Activated CD4-positive, alpha-beta T cell treated with anti-CD3 and anti-CD28 coated beads, Interleukin-2, amount 10 ng/mL, durations not matched to agents 7 days and 5 days (primary cell): ENCODE data around the gene EIF1AD. TPM values are rescaled to one million over a fixed set of nuclear protein-coding genes. Genes with fewer than 3 reads are reported as not detected.

ENCODE experiments used
- CTCF ChIA-PET: fragments of 350-600 bp; sonication (Branson Sonifier 250); formaldehyde crosslinking; loops from one replicate; lab custom pipeline; 2021; ENCODE audit warnings: antibody characterized with exemption; lab: Charles Lee
- POLR2A ChIA-PET: fragments of 350-600 bp; sonication (Branson Sonifier 250); formaldehyde crosslinking; loops from one replicate; lab custom pipeline; 2021; ENCODE audit warnings: antibody characterized with exemption; lab: Charles Lee
- DNase-seq: peaks from one replicate; pipeline ENCODE4 v3.0.0-alpha.2; 2020
- H3K27ac Mint-ChIP-seq: one replicate; pipeline ENCODE4 v1.8.0; 2021; ENCODE audit warnings: mild to moderate bottlenecking, moderate library complexity, mixed read lengths
- H3K27me3 Mint-ChIP-seq: one replicate; pipeline ENCODE4 v1.8.0; 2021; ENCODE audit warnings: mixed read lengths
- H3K36me3 Mint-ChIP-seq: one replicate; pipeline ENCODE4 v1.8.0; 2021; ENCODE audit warnings: low read depth, mixed read lengths
- H3K4me1 Mint-ChIP-seq: one replicate; pipeline ENCODE4 v1.8.0; 2021; ENCODE audit warnings: mixed read lengths
- H3K4me3 Mint-ChIP-seq: one replicate; pipeline ENCODE4 v1.8.0; 2021; ENCODE audit warnings: mild to moderate bottlenecking, moderate library complexity, mixed read lengths
- H3K9me3 Mint-ChIP-seq: one replicate; pipeline ENCODE4 v1.8.0; 2021; ENCODE audit warnings: mixed read lengths
- total RNA-seq, 2 experiments: library from RNA; stranded (reverse); gene quantifications; one replicate each; pipeline ENCODE4 v1.2.3, GENCODE V29; 2021

The EIF1AD gene
- total RNA-seq, 2 experiments from 2014 or later = 50.4 to 54.4 TPM

DNA sequence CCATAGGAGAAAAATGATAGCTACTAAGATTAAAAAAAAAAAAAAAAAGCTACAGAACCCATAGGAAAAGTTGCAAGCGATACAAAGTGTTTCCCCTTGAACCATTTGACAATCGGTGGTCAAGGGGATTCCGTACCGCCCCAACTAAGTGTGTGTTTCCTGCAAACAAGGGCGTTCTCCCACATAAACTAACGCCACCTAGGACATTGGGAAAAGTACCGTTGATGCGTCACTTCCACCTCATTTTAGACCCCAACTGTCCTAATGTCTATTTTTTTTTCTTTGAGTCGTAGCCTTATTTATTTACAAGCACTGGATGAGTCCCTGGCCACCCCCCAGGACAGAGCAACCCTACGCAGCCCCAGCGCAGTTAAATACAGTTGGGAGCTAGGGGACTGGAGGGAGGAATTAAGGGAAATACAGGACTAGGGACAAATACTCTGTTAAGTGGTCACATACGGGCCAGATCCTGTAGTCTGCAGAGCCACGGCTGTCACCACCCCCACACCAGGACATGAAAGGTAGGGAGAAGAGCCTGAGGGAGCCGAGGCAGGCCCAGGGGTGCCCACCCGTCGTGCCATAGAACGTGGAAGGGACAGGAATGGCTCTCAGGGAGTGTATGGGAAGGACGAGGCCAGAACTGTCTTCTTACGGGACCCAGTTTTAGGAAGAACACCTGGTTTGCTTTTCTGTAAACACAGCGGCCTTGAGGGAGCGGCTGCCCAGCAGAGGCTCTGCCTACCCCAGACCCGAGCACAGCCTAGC is 19.0 kb downstream of the EIF1AD start:
- ChIA-PET POLR2A (no interaction called here), CTCF (interaction anchor here (1.4 to 3.0 kb wide), 2 partner anchors 98 to 203 kb away, joined by 5 to 15 read pairs; no protein-coding TSS in a partner anchor)
- H3K9me3 Mint-ChIP-seq = no peaks in the 10 kb centered on the region
- peaks cover 11% of the 10 kb centered on the region for H3K36me3 Mint-ChIP-seq
- H3K27me3 Mint-ChIP-seq = no peaks in the 10 kb centered on the region
- no peak for DNase-seq
- H3K4me1 Mint-ChIP-seq = no peaks in the 10 kb centered on the region
- no peak overlapping the region for H3K27ac Mint-ChIP-seq
- H3K4me3 Mint-ChIP-seq = no peak overlapping the region

DNA sequence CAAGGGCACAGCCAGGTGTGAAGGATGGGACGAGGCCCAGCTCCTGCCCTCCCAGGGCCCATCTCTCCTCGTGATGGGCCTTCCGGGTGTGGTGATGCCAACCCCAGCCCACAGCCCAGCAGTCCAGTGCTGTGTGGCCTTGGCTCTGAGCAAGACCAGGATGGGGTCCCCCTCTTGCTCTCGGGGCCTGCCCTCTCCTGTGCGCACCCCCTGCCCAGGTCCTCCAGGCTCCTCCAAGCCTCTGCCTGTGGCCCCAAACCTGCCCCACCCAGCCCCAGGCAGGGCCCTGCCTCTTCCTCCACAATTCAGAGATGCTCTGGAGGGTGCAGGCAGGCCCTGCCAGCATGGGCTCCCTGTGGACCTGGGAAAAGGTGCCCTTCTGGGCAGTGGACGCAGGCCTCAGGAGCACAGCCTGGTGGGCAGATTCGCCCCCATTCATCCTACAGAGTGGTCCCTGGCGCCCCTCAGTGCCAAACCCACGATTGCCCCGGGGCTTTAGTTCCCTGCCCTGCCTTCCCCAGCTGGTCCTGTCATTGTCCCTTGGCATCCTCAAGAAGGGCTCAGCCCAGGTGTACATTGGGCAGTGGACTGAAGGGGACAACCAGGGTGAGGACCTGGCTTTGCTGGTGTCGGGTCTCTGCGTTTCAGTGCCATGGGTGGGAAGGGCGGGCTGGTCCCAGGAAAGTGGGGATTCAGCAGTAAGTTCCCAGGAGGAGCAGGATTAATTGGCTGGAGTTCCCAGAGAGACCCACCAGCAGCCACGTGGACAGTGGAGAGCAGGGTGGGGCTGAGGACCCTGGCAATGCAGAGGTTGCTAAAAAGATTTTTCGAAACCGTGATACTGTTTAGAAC is 19.8 kb downstream of the EIF1AD start:
- Mint-ChIP-seq H3K4me1 (no peaks in the 10 kb centered on the region), H3K36me3 (peaks cover 15% of the 10 kb centered on the region), H3K4me3 (no peak overlapping the region), H3K9me3 (no peaks in the 10 kb centered on the region), H3K27ac (no peak overlapping the region), H3K27me3 (no peaks in the 10 kb centered on the region)
- no peak for DNase-seq
- ChIA-PET CTCF (interaction anchor here (0.9 to 1.4 kb wide), 2 partner anchors 94 to 97 kb away, joined by 4 to 5 read pairs; partner anchors contain the start of gene FIBP), POLR2A (no interaction called here)

DNA sequence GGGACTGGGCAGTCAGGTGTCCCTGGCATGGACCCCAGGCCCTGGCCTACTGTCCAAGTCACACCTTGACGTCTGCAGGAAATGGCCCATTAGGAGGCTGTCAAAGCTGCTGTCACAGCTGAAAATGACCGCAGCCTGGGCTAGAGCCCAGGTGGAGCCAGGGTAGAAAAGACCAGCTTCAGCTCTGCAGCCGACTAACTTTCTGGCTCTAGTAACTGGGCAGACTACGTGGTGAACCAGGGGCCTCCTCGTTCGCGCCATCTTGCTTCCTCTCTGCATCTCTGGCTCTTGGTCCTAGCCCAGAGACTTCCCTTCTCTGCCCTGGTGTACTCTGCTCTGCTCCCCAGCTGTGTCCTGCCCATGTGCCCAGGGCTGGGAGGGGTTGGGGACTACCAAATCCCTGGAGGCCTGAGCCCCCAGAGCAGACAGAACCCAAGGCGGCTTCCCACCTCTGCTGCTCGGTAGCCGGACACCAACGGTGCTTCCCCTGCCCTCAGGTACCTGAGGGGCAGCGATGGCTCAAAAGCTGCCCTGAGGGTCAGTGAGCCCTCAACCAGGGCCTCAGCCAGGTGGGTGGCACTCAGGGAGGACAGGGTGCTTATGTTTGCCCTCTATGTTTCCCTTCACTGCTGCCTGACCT is 20.7 kb downstream of the EIF1AD start:
- H3K4me1 Mint-ChIP-seq = no peaks in the 10 kb centered on the region
- no peak overlapping the region for H3K4me3 Mint-ChIP-seq
- H3K36me3 Mint-ChIP-seq = peaks cover 20% of the 10 kb centered on the region
- no peak for DNase-seq
- ChIA-PET CTCF (interaction anchor here (0.9 to 1.3 kb wide), 3 partner anchors 7 to 93 kb away, joined by 3 to 4 read pairs (median 4); partner anchors contain the start of gene FIBP), POLR2A (no interaction called here)
- no peak overlapping the region for H3K27ac Mint-ChIP-seq
- no peaks in the 10 kb centered on the region for H3K9me3 Mint-ChIP-seq
- H3K27me3 Mint-ChIP-seq = no peaks in the 10 kb centered on the region

DNA sequence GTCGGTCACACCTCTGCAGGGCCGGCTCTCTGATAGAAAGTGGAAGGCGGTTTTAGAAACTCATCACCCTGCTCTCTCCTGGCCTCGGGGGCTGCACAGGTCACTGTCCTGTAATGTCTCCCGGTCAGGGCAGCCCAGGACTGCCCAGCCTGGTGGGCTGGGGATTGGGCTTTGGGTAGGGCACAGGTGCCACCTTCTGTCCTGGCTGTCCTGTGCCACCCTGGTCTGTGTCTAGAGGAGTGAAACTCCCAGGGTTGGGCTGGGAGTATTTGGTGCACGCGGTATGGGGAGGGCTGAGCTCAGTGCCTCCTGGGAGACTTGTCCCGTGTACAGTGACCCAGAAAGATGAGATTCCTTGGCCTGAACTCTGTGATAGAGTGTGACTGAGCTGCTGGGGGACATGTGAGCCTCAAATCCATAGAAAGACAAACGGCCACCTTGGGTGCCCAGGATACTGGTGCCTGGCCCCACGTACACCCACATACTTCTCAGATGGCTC is 22.6 kb downstream of the EIF1AD start:
- Mint-ChIP-seq H3K4me3 (no peak overlapping the region), H3K27me3 (no peaks in the 10 kb centered on the region), H3K36me3 (peaks cover 29% of the 10 kb centered on the region), H3K4me1 (no peaks in the 10 kb centered on the region), H3K9me3 (no peaks in the 10 kb centered on the region), H3K27ac (peak overlapping the region; percentile 27)
- ChIA-PET CTCF (interaction anchor here (1.1 to 2.2 kb wide), 5 partner anchors 9 to 273 kb away, joined by 3 to 11 read pairs (median 3); partner anchors contain the start of genes FIBP and MUS81), POLR2A (no interaction called here)
- DNase-seq = no peak

DNA sequence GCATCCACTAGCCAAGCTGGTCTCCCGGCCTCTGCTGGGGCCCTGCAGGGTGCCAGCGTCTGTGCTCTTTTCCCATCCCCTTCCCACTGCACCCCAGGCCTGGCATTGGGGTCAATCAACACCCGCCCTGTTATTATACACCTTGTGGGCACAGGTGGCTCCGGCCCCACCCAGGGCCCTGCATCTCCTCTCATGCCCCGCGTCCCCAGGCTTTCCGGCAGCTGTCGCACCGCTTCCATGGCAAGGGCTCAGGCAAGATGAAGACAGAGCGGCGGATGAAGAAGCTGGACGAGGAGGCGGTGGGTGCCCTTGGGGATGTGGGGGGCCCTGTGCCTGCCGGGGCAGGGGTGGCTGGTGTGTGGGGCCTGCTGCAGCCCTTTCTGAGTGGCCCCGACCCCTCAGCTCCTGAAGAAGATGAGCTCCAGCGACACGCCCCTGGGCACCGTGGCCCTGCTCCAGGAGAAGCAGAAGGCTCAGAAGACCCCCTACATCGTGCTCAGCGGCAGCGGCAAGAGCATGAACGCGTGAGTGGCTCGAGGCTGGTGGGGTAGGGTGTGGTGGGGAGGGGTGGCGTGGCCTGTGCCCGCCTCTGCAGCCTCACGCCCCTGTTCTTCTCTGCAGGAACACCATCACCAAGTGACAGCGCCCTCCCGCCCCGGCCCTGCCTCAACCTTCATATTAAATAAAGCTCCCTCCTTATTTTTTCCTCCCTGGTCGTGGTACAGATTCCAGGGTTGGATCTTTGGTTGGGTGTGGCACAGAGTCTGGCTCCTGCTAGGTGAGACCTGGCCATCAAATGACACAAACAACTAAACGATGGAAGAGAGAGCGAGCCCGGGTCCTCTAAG is 23.3 kb downstream of the EIF1AD start:
- DNase-seq = no peak
- H3K4me3 Mint-ChIP-seq = no peak overlapping the region
- H3K9me3 Mint-ChIP-seq = no peaks in the 10 kb centered on the region
- no peaks in the 10 kb centered on the region for H3K27me3 Mint-ChIP-seq
- no peak overlapping the region for H3K27ac Mint-ChIP-seq
- peaks cover 31% of the 10 kb centered on the region for H3K36me3 Mint-ChIP-seq
- CTCF ChIA-PET = interaction anchor here (1.1 to 2.2 kb wide), 4 partner anchors 10 to 273 kb away, joined by 3 to 11 read pairs (median 4); partner anchors contain the start of genes FIBP and MUS81
- no peaks in the 10 kb centered on the region for H3K4me1 Mint-ChIP-seq
- POLR2A ChIA-PET = no interaction called here

DNA sequence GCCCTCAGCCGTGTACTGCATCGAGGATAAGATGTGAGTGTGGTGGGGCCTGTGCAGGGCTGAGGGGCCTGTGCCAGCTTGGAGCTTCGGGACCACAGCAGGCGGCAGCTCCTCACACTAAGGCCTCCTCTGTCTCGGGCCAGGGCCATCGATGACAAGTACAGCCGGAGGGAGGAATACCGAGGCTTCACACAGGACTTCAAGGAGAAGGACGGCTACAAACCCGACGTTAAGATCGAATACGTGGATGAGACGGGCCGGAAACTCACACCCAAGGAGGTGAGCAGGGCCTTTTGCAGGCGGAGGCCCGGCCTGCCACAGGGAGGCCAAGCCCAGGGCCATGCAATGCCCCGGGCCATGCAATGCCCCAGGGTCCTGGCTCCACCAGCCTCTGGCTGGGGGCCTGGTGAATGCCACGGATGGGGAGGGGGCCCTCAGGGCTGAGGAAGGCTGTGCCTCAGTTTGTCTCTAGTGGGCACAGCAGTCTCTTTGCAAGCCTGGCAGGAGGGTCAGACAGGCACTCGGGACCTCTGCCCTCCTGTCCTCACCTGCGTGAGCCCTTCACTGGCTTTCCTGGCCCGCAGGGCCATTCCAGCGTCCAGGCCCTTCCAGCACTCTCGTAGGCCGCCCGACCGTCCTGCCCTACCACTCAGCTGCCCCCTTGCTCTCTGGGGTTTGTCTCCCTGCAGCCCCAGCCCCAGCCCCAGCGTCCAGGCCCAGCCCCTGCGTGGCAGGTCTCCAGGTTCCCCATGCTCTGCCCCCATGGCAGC is 24.2 kb downstream of the EIF1AD start:
- H3K27ac Mint-ChIP-seq = no peak overlapping the region
- ChIA-PET POLR2A (no interaction called here), CTCF (interaction anchor here (0.7 to 2.2 kb wide), 4 partner anchors 12 to 272 kb away, joined by 3 to 11 read pairs (median 5); partner anchors contain the start of genes FIBP and MUS81)
- H3K4me3 Mint-ChIP-seq = no peak overlapping the region
- H3K9me3 Mint-ChIP-seq = no peaks in the 10 kb centered on the region
- peaks cover 1% of the 10 kb centered on the region for H3K4me1 Mint-ChIP-seq
- no peak for DNase-seq
- peaks cover 38% of the 10 kb centered on the region for H3K36me3 Mint-ChIP-seq
- H3K27me3 Mint-ChIP-seq = no peaks in the 10 kb centered on the region

DNA sequence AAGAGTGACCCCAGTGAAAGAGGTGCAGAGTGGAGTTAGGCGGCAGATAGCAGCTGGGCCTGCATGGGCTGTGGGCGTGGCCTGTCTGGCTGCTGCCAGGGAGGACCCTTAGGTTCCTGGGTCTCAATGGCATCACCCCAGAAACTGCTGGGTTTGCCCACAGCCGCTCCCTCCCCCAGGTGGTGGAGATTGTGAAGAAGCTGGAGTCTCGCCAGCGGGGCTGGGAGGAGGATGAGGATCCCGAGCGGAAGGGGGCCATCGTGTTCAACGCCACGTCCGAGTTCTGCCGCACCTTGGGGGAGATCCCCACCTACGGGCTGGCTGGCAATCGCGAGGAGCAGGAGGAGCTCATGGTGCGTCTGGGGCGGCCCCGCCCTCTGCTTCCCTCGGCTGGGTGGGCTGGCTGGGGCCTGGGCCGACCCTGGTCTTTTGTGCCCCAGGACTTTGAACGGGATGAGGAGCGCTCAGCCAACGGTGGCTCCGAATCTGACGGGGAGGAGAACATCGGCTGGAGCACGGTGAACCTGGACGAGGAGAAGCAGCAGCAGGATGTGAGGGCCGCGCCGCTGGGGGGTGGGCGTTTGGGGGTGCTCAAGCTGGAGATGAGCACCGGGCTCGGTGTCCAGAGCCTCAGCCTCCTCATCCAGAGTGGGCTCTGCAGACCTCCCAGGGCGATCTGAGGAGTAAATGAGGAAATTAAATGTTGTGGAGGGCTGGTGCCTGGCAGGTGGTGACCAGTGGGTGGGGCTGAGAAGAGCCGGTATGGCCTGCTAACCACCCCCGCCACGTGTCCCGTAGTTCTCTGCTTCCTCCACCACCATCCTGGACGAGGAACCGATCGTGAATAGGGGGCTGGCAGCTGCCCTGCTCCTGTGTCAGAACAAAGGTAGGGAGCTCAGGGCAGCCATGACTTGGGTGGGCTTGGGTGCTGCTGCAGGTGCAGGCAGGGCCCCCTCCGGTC is 25.5 kb downstream of the EIF1AD start:
- POLR2A ChIA-PET = no interaction called here
- Mint-ChIP-seq H3K27ac (peak overlapping the region; percentile 54), H3K36me3 (peaks cover 49% of the 10 kb centered on the region), H3K4me1 (peaks cover 1% of the 10 kb centered on the region), H3K4me3 (no peak overlapping the region), H3K9me3 (no peaks in the 10 kb centered on the region), H3K27me3 (no peaks in the 10 kb centered on the region)
- DNase-seq = no peak
- CTCF ChIA-PET = interaction anchor here (0.6 to 0.9 kb wide), 3 partner anchors 10 to 88 kb away, joined by 3 to 4 read pairs (median 4); partner anchors contain the start of gene FIBP

DNA sequence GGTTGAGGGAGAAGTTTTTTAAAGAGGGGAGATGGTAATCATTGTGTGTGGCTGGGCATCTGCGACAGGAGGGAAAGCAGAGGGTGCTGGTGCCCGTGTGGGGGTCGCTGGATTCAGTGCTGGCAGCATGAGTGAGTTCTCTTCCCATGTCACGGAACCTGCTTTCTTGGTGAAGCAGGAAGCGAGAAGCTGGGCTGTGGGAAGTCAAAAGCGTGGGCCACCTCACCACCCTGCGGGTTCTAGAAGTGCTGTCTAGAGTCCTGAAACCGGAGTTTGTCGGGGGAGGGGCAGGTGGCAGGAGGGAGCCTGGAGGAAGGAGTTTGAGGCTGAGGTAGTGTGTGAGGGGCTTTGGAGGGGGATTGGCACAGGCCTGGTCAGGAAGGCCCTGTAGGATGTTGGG is 26.2 kb downstream of the EIF1AD start:
- ChIA-PET POLR2A (no interaction called here), CTCF (no interaction called here)
- no peaks in the 10 kb centered on the region for H3K9me3 Mint-ChIP-seq
- H3K27me3 Mint-ChIP-seq = no peaks in the 10 kb centered on the region
- H3K4me3 Mint-ChIP-seq = no peak overlapping the region
- peaks cover 49% of the 10 kb centered on the region for H3K36me3 Mint-ChIP-seq
- DNase-seq = no peak
- H3K27ac Mint-ChIP-seq = peak overlapping the region; percentile 11
- H3K4me1 Mint-ChIP-seq = peaks cover 1% of the 10 kb centered on the region

DNA sequence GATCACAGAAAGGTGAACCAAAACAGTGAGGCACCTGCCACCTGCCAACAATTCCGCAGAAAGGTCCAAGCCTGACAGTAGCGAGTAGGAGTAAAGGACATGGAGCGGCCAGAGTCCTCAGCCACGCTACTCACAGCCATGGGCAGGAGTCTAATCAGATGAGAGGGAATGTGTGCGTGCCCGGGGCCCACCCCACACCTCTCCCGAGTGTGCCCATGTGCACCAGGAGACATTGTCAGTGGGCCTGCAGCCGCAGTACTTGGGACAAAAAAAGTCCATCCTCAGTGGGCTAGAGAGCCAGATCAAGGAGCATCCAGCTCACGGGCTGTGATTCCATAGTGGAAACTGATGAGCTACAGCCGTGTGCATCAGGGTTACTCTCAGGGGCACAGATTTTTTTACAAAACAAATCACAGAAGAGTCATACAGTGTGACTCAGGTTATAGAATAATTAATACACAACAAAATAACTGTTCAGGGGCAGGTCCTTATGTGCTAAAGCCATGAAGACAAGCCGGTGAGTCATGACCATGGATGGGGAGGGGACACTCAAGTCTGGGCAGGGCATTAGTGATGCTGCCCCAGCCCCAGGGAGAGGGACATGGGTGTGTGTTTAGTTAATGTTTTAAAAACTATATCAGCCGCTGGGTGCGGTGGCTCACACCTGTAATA is 28.4 kb downstream of the EIF1AD start:
- CTCF ChIA-PET = interaction anchor here (0.7 to 1.1 kb wide), 2 partner anchors 8 to 41 kb away, joined by 3 to 4 read pairs; no protein-coding TSS in a partner anchor
- no peaks in the 10 kb centered on the region for H3K27me3 Mint-ChIP-seq
- no peaks in the 10 kb centered on the region for H3K9me3 Mint-ChIP-seq
- no peak for DNase-seq
- H3K36me3 Mint-ChIP-seq = peaks cover 56% of the 10 kb centered on the region
- POLR2A ChIA-PET = no interaction called here
- no peak overlapping the region for H3K27ac Mint-ChIP-seq
- H3K4me3 Mint-ChIP-seq = no peak overlapping the region
- peaks cover 4% of the 10 kb centered on the region for H3K4me1 Mint-ChIP-seq

DNA sequence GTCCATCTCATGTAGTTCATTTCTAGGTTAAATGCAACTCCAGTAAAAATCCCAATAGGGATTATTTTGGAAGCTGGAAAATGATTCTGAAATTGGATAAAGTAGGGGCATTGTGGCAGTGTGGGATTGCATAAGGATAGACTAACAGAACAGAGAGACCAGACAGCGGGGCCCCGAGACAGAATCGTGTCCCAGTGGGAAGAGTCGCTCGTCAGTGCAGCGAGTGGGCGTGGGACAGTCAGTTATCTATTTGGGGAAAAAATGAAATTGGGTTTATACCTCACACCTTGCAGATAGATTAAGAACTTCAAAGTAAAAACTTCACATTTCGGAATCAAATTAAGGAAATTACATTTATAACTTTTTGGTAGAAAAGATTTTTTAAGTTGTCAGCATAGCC is 29.8 kb downstream of the EIF1AD start:
- Mint-ChIP-seq H3K27me3 (no peaks in the 10 kb centered on the region), H3K36me3 (peaks cover 59% of the 10 kb centered on the region), H3K27ac (no peak overlapping the region), H3K4me3 (no peak overlapping the region), H3K9me3 (no peaks in the 10 kb centered on the region), H3K4me1 (peaks cover 8% of the 10 kb centered on the region)
- ChIA-PET CTCF (interaction anchor here (1.0 to 2.0 kb wide), 2 partner anchors 82 to 87 kb away, joined by 4 to 11 read pairs; partner anchors contain the start of gene CCDC85B), POLR2A (no interaction called here)
- no peak for DNase-seq
